Hepatic stellate cell (primary cell): ENCODE measurements around the gene GPX3.

Experiments
- DNase-seq: peaks from one replicate; pipeline ENCODE4 v3.0.0; 2011; ENCODE audit warnings: low spot score

Gene GPX3, protein sequence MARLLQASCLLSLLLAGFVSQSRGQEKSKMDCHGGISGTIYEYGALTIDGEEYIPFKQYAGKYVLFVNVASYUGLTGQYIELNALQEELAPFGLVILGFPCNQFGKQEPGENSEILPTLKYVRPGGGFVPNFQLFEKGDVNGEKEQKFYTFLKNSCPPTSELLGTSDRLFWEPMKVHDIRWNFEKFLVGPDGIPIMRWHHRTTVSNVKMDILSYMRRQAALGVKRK

GRCh38 chr5:151020304-151021110 lies at the start of gene GPX3:
TSS of gene GPX3 (plus strand) at chr5:151020591. CDS start at chr5:151020655, 64 bp downstream.
- DNase-seq: peak; percentile 87

DNA sequence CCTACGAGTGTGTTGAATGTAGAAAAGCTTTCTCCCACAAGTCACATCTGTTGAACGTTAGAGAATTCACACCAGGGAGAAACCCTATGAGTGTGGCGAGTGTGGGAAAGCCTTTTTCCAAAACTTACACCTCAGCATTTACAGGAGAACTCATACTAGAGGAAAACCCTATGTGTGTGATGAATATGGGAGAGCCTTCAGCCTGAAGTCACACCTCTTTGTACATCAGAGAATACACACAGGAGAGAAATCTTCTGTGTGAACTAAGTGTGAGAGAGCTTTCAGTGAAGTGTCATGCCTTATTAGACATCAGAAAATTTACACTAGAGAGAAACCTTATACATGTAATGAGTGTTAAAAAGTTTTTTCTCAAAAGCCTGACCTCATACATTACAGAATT lies 41.8 kb upstream of the GPX3 start:
- no peak for DNase-seq

DNA sequence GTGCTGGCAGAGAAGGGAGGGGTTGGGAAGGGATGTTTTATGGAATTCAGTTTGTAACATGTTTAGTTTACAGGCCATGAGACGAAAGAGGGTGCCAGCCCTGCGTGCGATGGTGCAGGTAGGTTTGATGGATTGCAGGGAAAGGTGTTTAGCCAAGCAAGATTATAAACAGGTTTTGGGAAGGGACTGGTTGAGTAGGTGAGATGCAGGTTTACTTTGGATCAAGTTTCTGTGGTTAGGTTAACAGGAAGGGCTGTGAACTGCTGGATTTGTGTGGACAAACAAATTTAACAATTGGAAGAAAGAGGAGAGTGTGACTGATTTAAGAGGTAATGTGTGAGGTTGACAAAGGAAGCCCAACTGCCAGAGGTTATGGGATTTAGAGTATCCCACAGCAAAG lies 32.6 kb upstream of the GPX3 start:
- DNase-seq: no peak

GRCh38 chr5:150989695-150990094 lies 30.7 kb upstream of the GPX3 start:
- no peak for DNase-seq

DNA sequence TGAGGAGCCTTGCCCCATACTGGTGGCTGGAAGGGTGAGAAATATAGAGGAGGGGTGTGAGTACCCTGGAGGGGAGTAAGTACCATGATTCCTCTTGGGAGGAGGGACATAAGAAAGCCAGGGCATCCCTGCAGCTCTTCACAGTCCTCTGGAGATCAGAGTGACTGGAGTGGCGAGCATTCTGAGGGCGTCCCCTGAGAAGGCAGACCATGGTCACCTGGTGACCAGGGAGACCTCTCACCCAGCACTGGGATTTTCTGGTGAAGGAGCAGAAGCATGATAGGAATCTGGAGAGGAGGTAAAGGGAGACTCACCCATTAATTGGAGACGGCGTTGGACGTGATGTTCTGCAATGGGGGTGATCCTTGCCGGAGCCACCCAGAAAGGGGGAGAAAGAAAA lies 27.7 kb upstream of the GPX3 start:
- no peak for DNase-seq

- no peak for DNase-seq
Observed at GRCh38 chr5:150993422-150993821, 27.0 kb upstream of the GPX3 start.

- DNase-seq: no peak
Observed at GRCh38 chr5:150993826-150994412, 26.5 kb upstream of the GPX3 start.

DNA sequence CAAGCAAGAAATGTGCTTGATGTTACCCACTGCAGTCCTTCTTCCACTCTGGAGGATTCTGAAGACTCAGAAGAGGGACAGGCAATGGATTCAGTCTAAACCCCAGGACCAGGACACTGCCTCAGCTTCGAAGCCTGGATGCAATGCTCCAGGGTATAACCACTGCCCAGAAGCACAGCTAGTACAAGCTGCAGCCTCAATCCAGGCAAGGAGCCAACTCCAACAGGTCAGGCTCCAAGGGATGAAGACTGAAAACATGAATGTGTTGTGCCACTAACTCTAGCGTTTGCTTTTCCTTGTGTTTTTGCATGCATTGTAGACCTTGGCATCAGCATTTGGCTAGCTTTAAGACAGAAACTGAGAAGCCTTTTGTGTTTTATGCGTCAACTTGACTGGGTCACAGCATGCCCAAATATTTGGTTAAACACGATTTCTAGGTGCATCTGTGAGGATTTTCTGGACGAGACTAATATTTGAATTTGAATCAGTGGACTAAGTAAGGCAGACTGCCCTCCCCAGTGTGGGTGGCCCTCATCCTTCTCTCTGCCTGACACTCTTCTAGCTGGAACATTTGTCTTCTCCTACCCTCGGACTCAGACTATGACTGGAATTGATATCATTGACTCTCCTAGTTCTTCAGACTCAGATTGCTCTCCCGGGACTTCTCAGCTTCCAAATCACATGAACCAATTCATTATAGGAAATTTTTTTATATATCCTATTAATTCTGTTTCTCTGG lies 20.5 kb upstream of the GPX3 start:
- DNase-seq: peak; percentile 14

GRCh38 chr5:151001436-151001835 lies 19.0 kb upstream of the GPX3 start:
- DNase-seq: no peak

DNA sequence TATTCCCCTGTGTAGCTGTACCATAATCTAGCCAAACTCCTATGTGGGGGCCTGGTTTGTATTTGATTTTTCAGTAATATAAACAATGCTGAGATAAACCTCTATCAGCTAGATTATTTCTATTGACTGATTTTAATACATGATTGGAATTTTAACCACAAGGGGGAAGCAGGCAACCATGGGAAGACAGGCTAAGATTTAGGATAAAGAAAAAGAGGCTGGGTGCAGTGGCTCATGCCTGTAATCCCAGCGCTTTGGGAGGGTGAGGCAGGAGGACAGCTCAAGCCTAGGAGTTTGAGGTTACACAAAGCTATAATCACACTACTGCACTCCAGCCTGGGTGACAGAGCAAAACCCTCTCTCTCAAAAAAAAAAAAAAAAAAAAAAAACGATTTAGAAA lies 18.1 kb upstream of the GPX3 start:
- no peak for DNase-seq

GRCh38 chr5:151002681-151003502 lies 17.5 kb upstream of the GPX3 start:
- no peak for DNase-seq

GRCh38 chr5:151003503-151003860 lies 16.9 kb upstream of the GPX3 start:
- DNase-seq: no peak

- no peak for DNase-seq
Observed at GRCh38 chr5:151004499-151004898, 15.9 kb upstream of the GPX3 start.

- no peak for DNase-seq
Observed at GRCh38 chr5:151005187-151005949, 15.0 kb upstream of the GPX3 start.

- DNase-seq: peak; percentile 50
Observed at GRCh38 chr5:151005950-151006576, 14.3 kb upstream of the GPX3 start.

GRCh38 chr5:151006704-151007334 lies 13.6 kb upstream of the GPX3 start:
- DNase-seq: no peak

GRCh38 chr5:151007430-151008209 lies 12.8 kb upstream of the GPX3 start:
- DNase-seq: no peak

DNA sequence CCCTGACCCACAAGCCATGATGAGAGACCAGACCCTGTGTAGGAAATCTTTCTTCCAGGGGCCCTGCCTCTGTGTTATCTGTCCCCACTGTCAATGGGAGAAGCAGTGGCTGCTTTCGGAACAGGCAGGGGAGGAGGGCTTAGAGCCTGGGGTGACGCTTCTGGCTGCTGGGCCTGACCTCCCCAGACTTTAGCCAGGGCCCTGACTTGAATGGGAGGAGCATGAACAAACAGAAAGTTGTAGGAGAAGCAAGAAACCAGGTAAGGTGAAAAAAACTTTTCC lies 12.2 kb upstream of the GPX3 start:
- no peak for DNase-seq

GRCh38 chr5:151008906-151009305 lies 11.5 kb upstream of the GPX3 start:
- no peak for DNase-seq

DNA sequence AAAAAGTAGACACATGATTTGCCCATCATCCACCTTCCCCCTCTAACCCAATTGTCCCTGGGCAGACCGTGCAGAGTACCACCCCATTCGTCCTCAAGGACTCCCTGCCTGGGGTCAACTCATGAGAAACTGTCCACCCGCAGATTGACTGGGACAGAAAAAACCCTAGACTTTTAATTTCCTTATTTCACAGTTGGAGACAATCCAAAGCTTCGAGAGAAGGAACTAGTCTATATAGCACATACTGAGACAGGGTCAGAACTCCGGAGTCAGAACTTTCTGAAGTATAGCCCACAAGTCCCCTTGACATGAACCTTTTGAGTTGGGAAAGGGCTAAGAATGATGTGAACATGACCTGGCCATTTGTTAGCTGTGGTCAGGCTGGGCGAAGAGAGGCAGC lies 7.5 kb upstream of the GPX3 start:
- no peak for DNase-seq
